GM12874 (cell line): ENCODE measurements around the gene RALGAPA1.

ENCODE experiments used
- TF ChIP-seq, protein P1 (sequence below): IDR thresholded peaks from 2 replicates; pipeline ENCODE4 v1.5.1; 2011; ENCODE audit warnings: low read depth, mild to moderate bottlenecking, control low read depth, low read length, moderate library complexity; ENCODE audit not compliant: insufficient read depth

Gene RALGAPA1

DNA sequence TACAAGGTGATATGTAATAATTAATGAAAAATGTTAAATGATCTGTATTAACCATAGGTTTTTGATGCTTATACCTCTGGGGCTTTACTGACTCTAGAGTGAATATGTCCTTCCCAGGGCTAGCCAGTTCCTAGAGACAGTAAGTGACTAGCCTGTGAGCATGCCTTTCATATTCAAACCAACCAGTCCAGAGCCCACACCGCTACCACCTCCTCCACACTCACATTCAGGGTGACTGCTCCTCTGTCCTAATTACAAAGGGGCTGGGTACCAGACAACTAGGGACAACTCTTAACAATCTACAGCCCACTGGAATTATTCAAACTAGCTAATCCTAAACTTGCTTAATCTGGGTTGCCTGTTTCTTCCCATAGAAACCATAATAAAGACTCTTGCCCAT is 49.0 kb downstream of the RALGAPA1 start:
- TF ChIP-seq, protein P1, sequence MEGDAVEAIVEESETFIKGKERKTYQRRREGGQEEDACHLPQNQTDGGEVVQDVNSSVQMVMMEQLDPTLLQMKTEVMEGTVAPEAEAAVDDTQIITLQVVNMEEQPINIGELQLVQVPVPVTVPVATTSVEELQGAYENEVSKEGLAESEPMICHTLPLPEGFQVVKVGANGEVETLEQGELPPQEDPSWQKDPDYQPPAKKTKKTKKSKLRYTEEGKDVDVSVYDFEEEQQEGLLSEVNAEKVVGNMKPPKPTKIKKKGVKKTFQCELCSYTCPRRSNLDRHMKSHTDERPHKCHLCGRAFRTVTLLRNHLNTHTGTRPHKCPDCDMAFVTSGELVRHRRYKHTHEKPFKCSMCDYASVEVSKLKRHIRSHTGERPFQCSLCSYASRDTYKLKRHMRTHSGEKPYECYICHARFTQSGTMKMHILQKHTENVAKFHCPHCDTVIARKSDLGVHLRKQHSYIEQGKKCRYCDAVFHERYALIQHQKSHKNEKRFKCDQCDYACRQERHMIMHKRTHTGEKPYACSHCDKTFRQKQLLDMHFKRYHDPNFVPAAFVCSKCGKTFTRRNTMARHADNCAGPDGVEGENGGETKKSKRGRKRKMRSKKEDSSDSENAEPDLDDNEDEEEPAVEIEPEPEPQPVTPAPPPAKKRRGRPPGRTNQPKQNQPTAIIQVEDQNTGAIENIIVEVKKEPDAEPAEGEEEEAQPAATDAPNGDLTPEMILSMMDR: no peak

DNA sequence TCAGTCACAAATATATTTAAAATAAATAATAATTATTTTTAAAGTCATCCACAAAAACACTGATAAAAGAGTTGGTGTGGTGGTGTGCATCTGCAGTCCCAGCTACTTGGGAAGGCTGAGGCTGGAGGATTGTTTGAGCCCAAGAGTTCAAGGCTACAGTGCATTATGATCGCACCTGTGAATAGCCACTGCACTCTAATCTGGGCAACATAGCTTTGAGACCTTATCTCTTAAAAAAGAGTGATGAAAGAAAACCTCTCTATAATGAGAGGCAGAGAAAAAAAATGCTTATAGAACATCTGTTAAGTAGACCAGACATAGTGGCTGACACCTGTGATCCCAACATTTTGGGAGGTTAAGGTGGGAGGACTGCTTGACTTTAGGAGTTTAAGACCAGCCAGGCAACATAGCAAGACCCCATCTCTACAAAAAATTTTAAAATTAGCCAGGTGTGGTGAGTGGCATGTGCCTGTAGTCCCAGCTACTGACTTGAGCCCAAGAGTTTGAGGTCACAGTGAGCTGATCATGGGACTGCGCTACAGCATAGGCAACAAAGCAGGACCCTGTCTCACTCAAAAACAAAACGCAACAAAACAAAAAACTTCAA is 50.5 kb downstream of the RALGAPA1 start:
- TF ChIP-seq, protein P1: no peak

DNA sequence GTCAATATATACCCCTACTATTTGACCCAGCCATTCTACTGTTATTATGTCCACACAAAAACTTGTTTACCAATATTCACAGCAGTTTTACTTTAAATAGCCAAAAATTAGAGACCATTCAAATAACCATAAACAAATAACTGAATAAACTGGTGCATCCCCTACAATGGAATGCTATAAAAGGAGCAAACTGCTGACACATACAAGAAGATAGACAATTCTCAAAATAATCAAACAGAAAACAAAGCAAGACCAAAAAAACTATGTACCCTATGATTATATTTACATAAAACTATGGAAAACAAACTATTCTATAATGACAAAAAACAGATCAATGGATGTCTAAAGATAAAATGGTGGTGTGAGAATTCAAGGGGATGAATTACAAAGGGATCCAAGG is 54.4 kb downstream of the RALGAPA1 start:
- TF ChIP-seq, protein P1: no peak

DNA sequence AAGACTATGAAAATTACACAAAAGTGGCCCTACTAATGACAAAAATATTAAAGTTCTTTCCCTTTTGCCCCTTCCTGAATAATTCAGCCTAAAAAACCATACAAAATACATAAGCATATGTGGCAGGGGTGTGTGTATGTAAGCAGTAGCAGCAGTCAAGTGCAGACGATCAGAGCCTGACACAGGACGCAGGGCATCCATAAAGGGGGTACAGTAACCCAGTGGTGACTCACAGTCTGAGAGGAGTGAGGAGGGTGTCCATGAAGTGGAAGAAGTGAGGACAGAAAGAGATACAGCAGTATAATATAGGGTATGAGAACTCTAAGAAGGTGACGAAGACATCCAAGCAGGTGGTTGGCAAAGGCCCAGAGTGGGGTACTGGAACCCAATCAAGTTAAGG is 56.7 kb downstream of the RALGAPA1 start:
- TF ChIP-seq, protein P1: no peak

DNA sequence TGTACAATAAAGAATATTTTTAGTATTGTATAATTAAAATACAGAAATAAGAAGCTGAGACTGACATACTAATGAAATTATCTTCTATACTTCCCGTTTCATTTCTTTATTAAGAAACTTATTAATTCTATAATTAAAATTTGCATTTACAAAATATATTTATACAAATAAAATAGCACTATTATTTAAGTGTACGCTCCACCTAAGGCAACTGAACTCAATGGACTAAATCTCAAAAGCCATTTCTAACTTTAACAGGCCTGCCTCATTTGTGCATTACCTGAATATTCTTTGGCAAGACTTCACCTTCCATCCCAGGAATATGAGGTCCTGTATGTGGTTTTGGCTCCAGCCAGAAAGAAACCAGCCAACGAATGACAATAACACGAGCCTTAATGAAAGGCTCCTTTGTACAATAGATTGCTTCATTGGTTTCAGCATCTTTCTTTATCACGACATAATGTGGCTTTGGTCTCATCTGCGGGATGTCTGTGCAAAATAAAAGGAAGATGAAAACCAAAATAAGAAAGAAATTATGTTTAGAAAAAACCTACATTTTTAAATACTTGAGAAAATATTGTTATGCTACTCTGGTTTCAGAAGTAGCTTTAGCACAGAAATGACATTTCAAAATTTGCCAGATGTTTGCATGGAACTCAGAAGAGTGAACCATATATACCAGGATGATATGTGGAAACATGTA is 58.7 kb downstream of the RALGAPA1 start:
- TF ChIP-seq, protein P1: no peak

DNA sequence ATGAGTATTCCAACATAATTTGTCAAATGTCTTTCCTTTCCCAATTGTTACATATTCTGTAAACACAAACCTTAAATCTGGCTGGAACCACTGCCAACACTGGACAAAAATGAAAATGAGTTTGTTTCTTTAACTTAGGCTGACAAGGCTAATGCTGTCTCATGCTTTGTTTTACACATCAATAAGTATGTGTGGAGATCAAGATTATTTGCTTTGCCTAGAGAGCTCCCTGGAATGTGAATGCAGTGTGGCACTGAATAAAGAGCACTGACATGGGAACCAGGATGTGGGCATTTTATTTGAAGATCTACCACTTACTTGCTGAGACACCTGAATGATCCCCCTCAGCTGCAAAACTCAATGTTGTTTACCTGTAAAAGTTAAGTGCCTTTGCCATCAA is 61.7 kb downstream of the RALGAPA1 start:
- TF ChIP-seq, protein P1: no peak

DNA sequence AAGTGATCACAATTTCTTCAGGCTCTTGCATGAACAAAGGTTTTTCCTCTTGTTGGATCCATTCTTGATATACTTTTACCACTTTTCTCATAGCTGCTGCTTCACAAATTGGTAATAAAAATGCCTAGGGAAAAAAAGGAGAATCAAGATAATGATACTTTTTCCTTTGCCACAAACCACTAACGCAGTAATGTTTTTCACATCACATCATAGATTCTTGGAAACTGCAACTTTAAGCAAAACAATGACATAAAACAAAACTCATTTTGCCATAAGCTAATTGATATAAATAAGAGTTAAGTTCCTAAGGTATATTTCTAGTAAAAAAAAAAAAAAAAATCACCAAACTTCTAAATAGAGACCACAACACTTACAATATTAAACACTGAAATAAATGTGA is 66.7 kb downstream of the RALGAPA1 start:
- TF ChIP-seq, protein P1: no peak
